CD4-positive, alpha-beta memory T cell (primary cell): ENCODE measurements around the gene PHB1. TPM values are rescaled to one million over a fixed set of nuclear protein-coding genes. Genes with fewer than 3 reads are reported as not detected.

Experiments used
- CTCF ChIA-PET: fragments of 350-600 bp; sonication (Branson Sonifier 250); formaldehyde crosslinking; loops from one replicate; lab custom pipeline; 2021; ENCODE audit warnings: inconsistent platforms; ENCODE audit not compliant: partially characterized antibody; lab: Charles Lee
- POLR2A ChIA-PET: fragments of 350-600 bp; sonication (Branson Sonifier 250); formaldehyde crosslinking; loops from one replicate; lab custom pipeline; 2021; ENCODE audit not compliant: partially characterized antibody; lab: Charles Lee
- DNase-seq, 5 donors: peaks; one replicate each; pipeline versions ENCODE4 v3.0.0 to v3.0.0-alpha.2; 2020 to 2022; ENCODE audit warnings: mixed read lengths in 1 of 5
- H3K27ac ChIP-seq: one replicate; pipeline ENCODE4 v1.7.0; 2013; ENCODE audit warnings: low read depth, low read length
- H3K27me3 ChIP-seq: 2 replicates; pipeline ENCODE4 v1.7.0; 2013; ENCODE audit warnings: mild to moderate bottlenecking, low read length, moderate library complexity; ENCODE audit not compliant: insufficient read depth
- H3K36me3 ChIP-seq: 2 replicates; pipeline ENCODE4 v1.7.0; 2013; ENCODE audit warnings: mild to moderate bottlenecking, low read length, moderate library complexity; ENCODE audit not compliant: insufficient read depth
- H3K4me1 ChIP-seq: 2 replicates; pipeline ENCODE4 v1.7.0; 2013; ENCODE audit warnings: mild to moderate bottlenecking, low read length, moderate library complexity; ENCODE audit not compliant: insufficient read depth
- H3K4me3 ChIP-seq, 2 donors: one replicate each; pipeline ENCODE4 v1.7.0; 2013; ENCODE audit warnings: low read length in 2 of 2, mild to moderate bottlenecking in 1 of 2
- H3K9me3 ChIP-seq, 2 donors: one replicate each; pipeline ENCODE4 v1.7.0; 2013; ENCODE audit warnings: low read length in 2 of 2, control low read depth in 1 of 2; ENCODE audit not compliant: control insufficient read depth in 1 of 2
- H3K27ac Mint-ChIP-seq, 7 donors: one replicate each; pipeline ENCODE4 v1.8.0; 2020 to 2021; ENCODE audit warnings: mixed read lengths in 7 of 7, mild to moderate bottlenecking in 6 of 7, inconsistent platforms in 3 of 7, moderate library complexity in 3 of 7
- H3K27me3 Mint-ChIP-seq, 2 donors: one replicate each; pipeline ENCODE4 v1.8.0; 2020 to 2021; ENCODE audit warnings: mixed read lengths in 2 of 2
- H3K36me3 Mint-ChIP-seq, 2 donors: one replicate each; pipeline ENCODE4 v1.8.0; 2020 to 2021; ENCODE audit warnings: mixed read lengths in 2 of 2, inconsistent platforms in 1 of 2, mild to moderate bottlenecking in 1 of 2
- H3K4me1 Mint-ChIP-seq, 4 donors: one replicate each; pipeline ENCODE4 v1.8.0; 2020 to 2021; ENCODE audit warnings: mixed read lengths in 4 of 4, mild to moderate bottlenecking in 1 of 4
- H3K4me3 Mint-ChIP-seq, 8 donors: one replicate each; pipeline ENCODE4 v1.8.0; 2020 to 2021; ENCODE audit warnings: mixed read lengths in 8 of 8, mild to moderate bottlenecking in 7 of 8, moderate library complexity in 6 of 8, inconsistent platforms in 3 of 8
- H3K9me3 Mint-ChIP-seq, 8 donors: one replicate each; pipeline ENCODE4 v1.8.0; 2020 to 2021; ENCODE audit warnings: mixed read lengths in 8 of 8, mild to moderate bottlenecking in 5 of 8, inconsistent platforms in 3 of 8, moderate library complexity in 1 of 8
- intact Hi-C: fragments of 100-400 bp; cut with micrococcal nuclease; formaldehyde crosslinking; loops from one replicate; pipeline ENCODE4 v1.15.1; 2023
- polyA plus RNA-seq, 2 donors: library from polyadenylated mRNA; unstranded; fragments of 300-500 nt; fragmentation: Illumina TruSeq; gene quantifications; one replicate each; pipeline ENCODE4 v1.2.3, GENCODE V29; 2021
- total RNA-seq, 2 experiments: library from RNA; stranded (reverse); gene quantifications; one replicate each; pipeline ENCODE4 v1.2.3, GENCODE V29; 2021

The PHB1 gene
- total and polyA plus RNA-seq, 4 experiments from 2014 or later, result 62.0 to 202 (median 108) TPM

DNA sequence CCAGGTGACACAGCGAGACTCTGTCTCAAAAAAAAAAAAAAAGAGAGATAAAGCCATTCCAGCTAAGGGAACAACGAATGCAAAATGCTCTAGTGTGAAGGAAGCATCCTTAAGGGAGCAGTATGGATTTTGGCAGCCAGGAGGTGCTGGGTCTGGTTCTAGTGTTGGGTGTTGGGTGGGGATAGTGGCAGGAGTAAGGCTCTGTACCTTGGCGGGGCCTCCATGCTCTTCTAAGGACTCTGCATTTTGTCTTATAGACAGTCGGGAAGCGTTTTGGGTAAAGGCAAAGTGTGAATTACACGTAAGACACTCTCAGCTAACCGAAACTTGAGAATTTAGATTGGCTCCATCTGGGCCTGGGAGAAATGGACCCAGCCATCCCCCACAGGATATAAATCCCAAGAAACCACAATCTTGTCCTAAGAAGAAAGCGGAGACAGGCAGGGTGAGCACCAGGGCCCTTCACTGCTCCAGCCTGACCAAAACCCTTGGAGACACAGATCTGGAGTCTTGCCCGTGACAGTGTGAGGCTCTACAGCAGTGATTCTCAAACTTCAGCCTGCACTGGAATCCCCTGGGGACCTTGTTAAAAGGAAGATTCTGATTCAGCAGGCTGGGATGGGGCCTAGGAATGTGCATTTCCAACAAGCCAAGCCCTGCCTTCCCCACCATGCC is 33.1 kb upstream of the PHB1 start:
- CTCF ChIA-PET, result interaction anchor here (1.1 kb wide), 1 partner anchor 10 kb away, joined by 3 read pairs; no protein-coding TSS in a partner anchor
- H3K9me3 Mint-ChIP-seq, result no peaks in the 10 kb centered on the region

DNA sequence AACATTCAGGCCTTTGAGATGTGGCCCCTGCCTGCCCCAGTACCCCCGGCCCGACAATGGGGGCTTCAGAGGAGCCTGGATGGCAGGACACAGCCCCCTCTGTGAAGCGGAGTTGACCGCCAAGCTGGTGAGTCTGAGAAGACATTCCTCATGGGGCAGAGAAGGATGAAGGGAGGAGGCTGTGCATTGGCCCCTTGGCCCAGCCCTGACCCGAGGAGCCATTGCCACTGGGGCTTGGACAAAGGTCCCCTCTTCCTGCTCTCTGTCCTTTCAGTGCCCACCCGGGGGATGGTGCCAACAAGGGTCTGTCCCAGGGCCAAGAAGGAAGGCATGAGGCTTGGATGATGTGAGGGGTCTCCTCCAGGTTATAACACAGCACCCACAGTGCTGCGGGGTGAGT is 30.9 kb upstream of the PHB1 start:
- H3K4me3 ChIP-seq, result no peak overlapping the region
- Mint-ChIP-seq H3K4me3 (no peak overlapping the region), H3K4me1 (peaks cover 0 to 7% (median 3%) of the 10 kb centered on the region in 4 donors), H3K36me3 (no peaks in the 10 kb centered on the region), H3K27ac (no peak overlapping the region), H3K9me3 (no peaks in the 10 kb centered on the region), H3K27me3 (peaks cover 0 to 25% of the 10 kb centered on the region in 2 donors)
- H3K27ac ChIP-seq, result no peak overlapping the region
- intact Hi-C loops, result no loop called here
- H3K27me3 ChIP-seq, result peaks cover 5% of the 10 kb centered on the region
- no peak for DNase-seq
- H3K9me3 ChIP-seq, result no peaks in the 10 kb centered on the region
- ChIA-PET POLR2A (no interaction called here), CTCF (interaction anchor here (1.0 to 1.2 kb wide), 2 partner anchors 37 to 111 kb away, joined by 3 to 5 read pairs; no protein-coding TSS in a partner anchor)
- no peaks in the 10 kb centered on the region for H3K4me1 ChIP-seq
- H3K36me3 ChIP-seq, result no peaks in the 10 kb centered on the region

More for the DNA sequence above, 33.1 kb upstream of the PHB1 start:
- Histone ChIP-seq H3K9me3 (no peaks in the 10 kb centered on the region), H3K27me3 (peaks cover 5% of the 10 kb centered on the region), H3K4me3 (no peak overlapping the region), H3K4me1 (peaks cover 8% of the 10 kb centered on the region), H3K27ac (no peak overlapping the region), H3K36me3 (no peaks in the 10 kb centered on the region)
- peaks cover 0 to 16% (median 8%) of the 10 kb centered on the region in 4 donors for H3K4me1 Mint-ChIP-seq
- no peak overlapping the region for H3K4me3 Mint-ChIP-seq
- no peak overlapping the region for H3K27ac Mint-ChIP-seq
- no peak for DNase-seq
- POLR2A ChIA-PET, result no interaction called here
- intact Hi-C loops, result no loop called here
- peaks cover 0 to 14% of the 10 kb centered on the region in 2 donors for H3K27me3 Mint-ChIP-seq
- H3K36me3 Mint-ChIP-seq, result no peaks in the 10 kb centered on the region

DNA sequence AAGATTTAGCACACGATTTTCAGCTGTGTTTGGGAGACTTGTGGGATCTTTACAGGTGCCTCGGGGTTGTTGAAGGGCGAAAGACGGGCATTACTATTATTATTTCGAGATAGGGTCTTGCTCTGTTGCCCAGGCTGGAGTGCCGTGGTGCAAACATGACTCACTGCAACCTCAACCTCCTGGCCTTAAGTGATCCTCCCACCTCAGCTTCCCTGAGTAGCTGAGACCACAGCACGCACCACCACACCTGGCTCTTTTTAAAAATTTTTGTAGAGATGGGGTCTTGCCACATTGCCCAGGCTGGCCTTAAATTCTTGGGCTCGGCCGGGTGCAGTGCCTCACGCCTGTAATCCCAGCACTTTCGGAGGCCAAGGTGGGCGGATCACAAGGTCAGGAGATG is 29.7 kb upstream of the PHB1 start:
- Histone ChIP-seq H3K36me3 (no peaks in the 10 kb centered on the region), H3K4me1 (no peaks in the 10 kb centered on the region), H3K4me3 (no peak overlapping the region), H3K9me3 (no peaks in the 10 kb centered on the region), H3K27ac (no peak overlapping the region), H3K27me3 (peaks cover 10% of the 10 kb centered on the region)
- Mint-ChIP-seq H3K27ac (no peak overlapping the region), H3K36me3 (no peaks in the 10 kb centered on the region), H3K27me3 (peaks cover 5 to 34% of the 10 kb centered on the region in 2 donors), H3K9me3 (no peaks in the 10 kb centered on the region), H3K4me1 (no peaks in the 10 kb centered on the region), H3K4me3 (no peak overlapping the region)
- no peak for DNase-seq
- ChIA-PET POLR2A (no interaction called here), CTCF (no interaction called here)
- intact Hi-C loops, result no loop called here

DNA sequence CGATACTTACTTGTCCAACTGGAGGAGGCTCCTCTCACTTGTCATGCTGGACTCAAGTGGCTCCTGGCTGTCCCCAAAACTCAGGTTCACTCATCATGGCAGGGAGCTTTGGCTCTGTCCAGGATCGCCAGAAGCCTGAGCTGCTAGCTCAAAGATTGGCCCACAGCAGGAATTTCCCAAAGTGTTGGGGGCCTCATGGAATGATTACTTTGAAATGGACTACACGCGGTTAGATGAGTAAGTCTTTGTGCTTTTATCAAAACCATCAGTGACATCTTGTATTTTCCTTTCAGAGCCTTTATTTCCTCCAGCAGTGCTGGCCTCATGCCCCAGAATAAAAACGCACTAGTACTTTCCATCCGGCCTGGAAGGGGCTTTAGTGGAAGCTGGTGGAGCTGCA is 29.2 kb upstream of the PHB1 start:
- DNase-seq, result no peak
- peaks cover 9 to 39% of the 10 kb centered on the region in 2 donors for H3K27me3 Mint-ChIP-seq
- H3K27me3 ChIP-seq, result peaks cover 14% of the 10 kb centered on the region
- no peaks in the 10 kb centered on the region for H3K9me3 Mint-ChIP-seq
- no peaks in the 10 kb centered on the region for H3K36me3 ChIP-seq
- no peaks in the 10 kb centered on the region for H3K4me1 ChIP-seq
- no peak overlapping the region for H3K4me3 Mint-ChIP-seq
- no peaks in the 10 kb centered on the region for H3K4me1 Mint-ChIP-seq
- intact Hi-C loops, result no loop called here
- ChIA-PET CTCF (no interaction called here), POLR2A (no interaction called here)
- no peak overlapping the region for H3K27ac Mint-ChIP-seq
- H3K9me3 ChIP-seq, result no peaks in the 10 kb centered on the region
- H3K36me3 Mint-ChIP-seq, result no peaks in the 10 kb centered on the region
- no peak overlapping the region for H3K4me3 ChIP-seq
- H3K27ac ChIP-seq, result no peak overlapping the region

DNA sequence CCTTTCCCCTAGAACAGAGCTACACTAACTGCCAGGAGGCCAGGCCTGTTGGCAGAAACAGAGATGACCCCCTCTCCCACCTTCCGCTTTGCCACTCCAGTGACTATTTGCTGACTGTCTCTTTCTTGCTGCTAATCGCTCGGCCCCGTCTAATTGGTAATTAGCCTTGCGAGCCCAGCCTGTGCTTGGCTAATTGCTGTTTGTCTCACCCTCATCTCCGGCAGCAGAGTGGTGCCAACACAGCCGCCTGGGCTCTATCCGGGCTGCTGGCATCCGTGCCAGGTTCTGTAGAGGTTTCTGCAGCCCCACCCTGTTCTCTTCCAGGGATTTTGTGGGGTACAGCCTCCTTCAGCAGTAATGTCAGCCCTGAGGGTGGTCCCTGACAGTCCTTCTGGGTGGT is 27.4 kb upstream of the PHB1 start:
- Mint-ChIP-seq H3K9me3 (no peaks in the 10 kb centered on the region), H3K27ac (no peak overlapping the region), H3K27me3 (peaks cover 16 to 50% of the 10 kb centered on the region in 2 donors), H3K4me3 (no peak overlapping the region), H3K36me3 (no peaks in the 10 kb centered on the region), H3K4me1 (no peaks in the 10 kb centered on the region)
- no peak overlapping the region for H3K27ac ChIP-seq
- no peaks in the 10 kb centered on the region for H3K9me3 ChIP-seq
- no peaks in the 10 kb centered on the region for H3K36me3 ChIP-seq
- H3K4me1 ChIP-seq, result no peaks in the 10 kb centered on the region
- no peak for DNase-seq
- H3K27me3 ChIP-seq, result peaks cover 14% of the 10 kb centered on the region
- POLR2A ChIA-PET, result no interaction called here
- H3K4me3 ChIP-seq, result no peak overlapping the region
- CTCF ChIA-PET, result no interaction called here
- intact Hi-C loops, result no loop called here

GRCh38 chr17:49441578-49441977 is 26.9 kb upstream of the PHB1 start:
- Mint-ChIP-seq H3K36me3 (no peaks in the 10 kb centered on the region), H3K27ac (no peak overlapping the region), H3K4me3 (no peak overlapping the region), H3K27me3 (peaks cover 18 to 54% of the 10 kb centered on the region in 2 donors), H3K4me1 (no peaks in the 10 kb centered on the region), H3K9me3 (no peaks in the 10 kb centered on the region)
- DNase-seq, result no peak
- CTCF ChIA-PET, result interaction anchor here (1.1 kb wide), 1 partner anchor 55 kb away, joined by 3 read pairs; no protein-coding TSS in a partner anchor
- intact Hi-C loops, result no loop called here
- H3K27ac ChIP-seq, result no peak overlapping the region
- peaks cover 14% of the 10 kb centered on the region for H3K27me3 ChIP-seq
- no peaks in the 10 kb centered on the region for H3K36me3 ChIP-seq
- no peaks in the 10 kb centered on the region for H3K9me3 ChIP-seq
- POLR2A ChIA-PET, result no interaction called here
- no peak overlapping the region for H3K4me3 ChIP-seq
- no peaks in the 10 kb centered on the region for H3K4me1 ChIP-seq

GRCh38 chr17:49440581-49440980 is 25.9 kb upstream of the PHB1 start:
- H3K27me3 Mint-ChIP-seq, result peaks cover 20 to 61% of the 10 kb centered on the region in 2 donors
- intact Hi-C loops, result no loop called here

More at GRCh38 chr17:49440581-49440980, 25.9 kb upstream of the PHB1 start:
- Histone ChIP-seq H3K36me3 (no peaks in the 10 kb centered on the region), H3K4me3 (no peak overlapping the region), H3K4me1 (no peaks in the 10 kb centered on the region), H3K27ac (no peak overlapping the region), H3K9me3 (no peaks in the 10 kb centered on the region), H3K27me3 (peaks cover 14% of the 10 kb centered on the region)
- Mint-ChIP-seq H3K36me3 (no peaks in the 10 kb centered on the region), H3K4me1 (no peaks in the 10 kb centered on the region), H3K9me3 (no peaks in the 10 kb centered on the region), H3K27ac (no peak overlapping the region), H3K4me3 (no peak overlapping the region)
- no peak for DNase-seq
- ChIA-PET POLR2A (no interaction called here), CTCF (interaction anchor here (1.1 kb wide), 1 partner anchor 56 kb away, joined by 3 read pairs; no protein-coding TSS in a partner anchor)
